Esophagus muscularis mucosa (tissue), 4 donors: Measurements from ENCODE around the gene NPB.

Experiments
- EP300 ChIP-seq: sonication (generic); formaldehyde crosslinking; IDR thresholded peaks from one replicate; pipeline ENCODE4 v1.6.1; 2017; ENCODE audit warnings: antibody characterized with exemption
- POLR2A ChIP-seq: fragments of 450-650 bp; IDR thresholded peaks from one replicate; pipeline ENCODE4 v1.6.1; 2017; ENCODE audit warnings: antibody characterized with exemption, moderate library complexity, mild to moderate bottlenecking, low read depth
- TF ChIP-seq, protein P1 (sequence below), 3 experiments: fragments of 200-600 bp in 2 of 3; fragments of 450-650 bp in 1 of 3; sonication (generic) in 2 of 3; IDR thresholded peaks; one replicate each; pipeline ENCODE4 v1.5.1; 2017 to 2019; ENCODE audit warnings: antibody characterized with exemption in 3 of 3, mild to moderate bottlenecking in 2 of 3, moderate library complexity in 1 of 3

GRCh38 chr17:81903415-81903831, 1.4 kb downstream of the NPB start:
- TF ChIP-seq, protein P1, sequence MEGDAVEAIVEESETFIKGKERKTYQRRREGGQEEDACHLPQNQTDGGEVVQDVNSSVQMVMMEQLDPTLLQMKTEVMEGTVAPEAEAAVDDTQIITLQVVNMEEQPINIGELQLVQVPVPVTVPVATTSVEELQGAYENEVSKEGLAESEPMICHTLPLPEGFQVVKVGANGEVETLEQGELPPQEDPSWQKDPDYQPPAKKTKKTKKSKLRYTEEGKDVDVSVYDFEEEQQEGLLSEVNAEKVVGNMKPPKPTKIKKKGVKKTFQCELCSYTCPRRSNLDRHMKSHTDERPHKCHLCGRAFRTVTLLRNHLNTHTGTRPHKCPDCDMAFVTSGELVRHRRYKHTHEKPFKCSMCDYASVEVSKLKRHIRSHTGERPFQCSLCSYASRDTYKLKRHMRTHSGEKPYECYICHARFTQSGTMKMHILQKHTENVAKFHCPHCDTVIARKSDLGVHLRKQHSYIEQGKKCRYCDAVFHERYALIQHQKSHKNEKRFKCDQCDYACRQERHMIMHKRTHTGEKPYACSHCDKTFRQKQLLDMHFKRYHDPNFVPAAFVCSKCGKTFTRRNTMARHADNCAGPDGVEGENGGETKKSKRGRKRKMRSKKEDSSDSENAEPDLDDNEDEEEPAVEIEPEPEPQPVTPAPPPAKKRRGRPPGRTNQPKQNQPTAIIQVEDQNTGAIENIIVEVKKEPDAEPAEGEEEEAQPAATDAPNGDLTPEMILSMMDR (IDR thresholded peaks at IDR 0.05), result no peak
- TF ChIP-seq POLR2A (no peak), EP300 (no peak)
